Epithelial cell of esophagus (primary cell): ENCODE results near the gene NRP2.
A peak's percentile ranks its signal among the peaks of the same experiment; 100 is the strongest.

Experiments
- DNase-seq: peaks from one replicate; pipeline ENCODE4 v3.0.0; 2010; ENCODE audit warnings: low read depth
- H3K4me3 ChIP-seq: 2 replicates; pipeline ENCODE4 v1.5.1; 2011; ENCODE audit warnings: mild to moderate bottlenecking, low read length, control low read depth
- TF ChIP-seq, protein P1 (sequence below): IDR thresholded peaks from 2 replicates; pipeline ENCODE4 v1.5.1; 2011; ENCODE audit warnings: low read depth, mild to moderate bottlenecking, low read length, control low read depth, inconsistent platforms; ENCODE audit not compliant: insufficient read depth; ENCODE audit errors: missing control alignments

NRP2 gene, protein sequence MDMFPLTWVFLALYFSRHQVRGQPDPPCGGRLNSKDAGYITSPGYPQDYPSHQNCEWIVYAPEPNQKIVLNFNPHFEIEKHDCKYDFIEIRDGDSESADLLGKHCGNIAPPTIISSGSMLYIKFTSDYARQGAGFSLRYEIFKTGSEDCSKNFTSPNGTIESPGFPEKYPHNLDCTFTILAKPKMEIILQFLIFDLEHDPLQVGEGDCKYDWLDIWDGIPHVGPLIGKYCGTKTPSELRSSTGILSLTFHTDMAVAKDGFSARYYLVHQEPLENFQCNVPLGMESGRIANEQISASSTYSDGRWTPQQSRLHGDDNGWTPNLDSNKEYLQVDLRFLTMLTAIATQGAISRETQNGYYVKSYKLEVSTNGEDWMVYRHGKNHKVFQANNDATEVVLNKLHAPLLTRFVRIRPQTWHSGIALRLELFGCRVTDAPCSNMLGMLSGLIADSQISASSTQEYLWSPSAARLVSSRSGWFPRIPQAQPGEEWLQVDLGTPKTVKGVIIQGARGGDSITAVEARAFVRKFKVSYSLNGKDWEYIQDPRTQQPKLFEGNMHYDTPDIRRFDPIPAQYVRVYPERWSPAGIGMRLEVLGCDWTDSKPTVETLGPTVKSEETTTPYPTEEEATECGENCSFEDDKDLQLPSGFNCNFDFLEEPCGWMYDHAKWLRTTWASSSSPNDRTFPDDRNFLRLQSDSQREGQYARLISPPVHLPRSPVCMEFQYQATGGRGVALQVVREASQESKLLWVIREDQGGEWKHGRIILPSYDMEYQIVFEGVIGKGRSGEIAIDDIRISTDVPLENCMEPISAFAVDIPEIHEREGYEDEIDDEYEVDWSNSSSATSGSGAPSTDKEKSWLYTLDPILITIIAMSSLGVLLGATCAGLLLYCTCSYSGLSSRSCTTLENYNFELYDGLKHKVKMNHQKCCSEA

DNA sequence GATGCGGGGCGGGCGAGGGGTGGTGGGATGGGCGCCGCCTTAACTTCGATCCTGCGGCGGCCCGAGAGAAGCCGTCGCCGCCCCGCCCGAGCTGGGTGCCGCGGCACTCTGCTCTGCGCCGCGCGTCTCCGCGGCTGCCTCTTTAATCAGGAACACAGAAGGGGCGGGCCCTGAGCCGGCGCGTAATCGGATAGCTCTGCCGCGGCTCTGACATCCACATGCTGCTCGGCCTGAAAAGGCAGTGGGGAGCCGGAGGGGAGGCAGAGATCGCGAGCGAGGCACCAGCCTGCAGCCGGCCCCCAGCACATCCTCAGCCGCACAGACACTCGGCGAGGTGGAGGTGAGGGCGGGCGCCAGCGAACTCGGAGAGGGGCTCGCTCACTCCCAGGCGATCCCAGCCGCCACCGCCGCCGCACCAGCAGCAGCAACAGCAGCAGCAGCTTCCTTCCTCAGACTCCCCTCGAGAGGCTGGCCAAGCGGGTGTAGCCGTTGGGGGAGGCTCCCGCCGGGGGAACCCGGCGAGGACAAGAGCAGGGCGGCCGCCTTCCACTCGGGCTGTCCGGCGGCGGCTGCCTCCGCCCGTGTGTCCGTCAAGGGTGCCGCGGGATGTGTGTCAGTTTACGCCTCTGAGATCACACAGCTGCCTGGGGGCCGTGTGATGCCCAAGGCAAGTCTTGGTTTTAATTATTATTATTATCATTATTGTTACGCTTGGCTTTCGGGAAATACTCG, at the start of gene NRP2:
Gene NRP2 (plus strand): TSS at position 263 of the 732 bp plus-strand sequence. CDS start 790 bp downstream, outside the sequence.
- peak; percentile 90 for DNase-seq
- H3K4me3 ChIP-seq, result peak within 1 kb of the TSS; percentile 61

DNA sequence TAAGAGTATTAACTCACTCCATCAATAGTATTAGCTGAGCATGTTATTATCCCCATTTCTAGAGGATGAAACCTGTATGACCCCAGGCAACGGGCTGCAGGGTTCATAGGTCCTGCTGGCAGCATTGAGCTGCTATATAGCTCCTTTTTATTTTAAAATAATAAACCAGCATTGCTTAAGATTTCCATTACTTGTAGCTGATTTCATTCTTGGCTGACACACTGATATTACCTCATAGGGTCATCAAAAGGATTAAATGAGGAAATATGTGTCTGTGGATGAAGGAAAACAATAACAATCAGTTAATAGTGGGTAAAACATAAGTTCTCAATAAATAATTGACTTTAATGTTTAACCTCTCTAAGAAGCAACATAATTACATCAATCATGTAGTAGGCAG, 48.3 kb upstream of the NRP2 start:
- TF ChIP-seq, protein P1, sequence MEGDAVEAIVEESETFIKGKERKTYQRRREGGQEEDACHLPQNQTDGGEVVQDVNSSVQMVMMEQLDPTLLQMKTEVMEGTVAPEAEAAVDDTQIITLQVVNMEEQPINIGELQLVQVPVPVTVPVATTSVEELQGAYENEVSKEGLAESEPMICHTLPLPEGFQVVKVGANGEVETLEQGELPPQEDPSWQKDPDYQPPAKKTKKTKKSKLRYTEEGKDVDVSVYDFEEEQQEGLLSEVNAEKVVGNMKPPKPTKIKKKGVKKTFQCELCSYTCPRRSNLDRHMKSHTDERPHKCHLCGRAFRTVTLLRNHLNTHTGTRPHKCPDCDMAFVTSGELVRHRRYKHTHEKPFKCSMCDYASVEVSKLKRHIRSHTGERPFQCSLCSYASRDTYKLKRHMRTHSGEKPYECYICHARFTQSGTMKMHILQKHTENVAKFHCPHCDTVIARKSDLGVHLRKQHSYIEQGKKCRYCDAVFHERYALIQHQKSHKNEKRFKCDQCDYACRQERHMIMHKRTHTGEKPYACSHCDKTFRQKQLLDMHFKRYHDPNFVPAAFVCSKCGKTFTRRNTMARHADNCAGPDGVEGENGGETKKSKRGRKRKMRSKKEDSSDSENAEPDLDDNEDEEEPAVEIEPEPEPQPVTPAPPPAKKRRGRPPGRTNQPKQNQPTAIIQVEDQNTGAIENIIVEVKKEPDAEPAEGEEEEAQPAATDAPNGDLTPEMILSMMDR, result no peak
- no peak overlapping the region for H3K4me3 ChIP-seq
- peak; percentile 31 for DNase-seq

More for the DNA sequence above, at the start of gene NRP2:
- TF ChIP-seq, protein P1, result no peak

DNA sequence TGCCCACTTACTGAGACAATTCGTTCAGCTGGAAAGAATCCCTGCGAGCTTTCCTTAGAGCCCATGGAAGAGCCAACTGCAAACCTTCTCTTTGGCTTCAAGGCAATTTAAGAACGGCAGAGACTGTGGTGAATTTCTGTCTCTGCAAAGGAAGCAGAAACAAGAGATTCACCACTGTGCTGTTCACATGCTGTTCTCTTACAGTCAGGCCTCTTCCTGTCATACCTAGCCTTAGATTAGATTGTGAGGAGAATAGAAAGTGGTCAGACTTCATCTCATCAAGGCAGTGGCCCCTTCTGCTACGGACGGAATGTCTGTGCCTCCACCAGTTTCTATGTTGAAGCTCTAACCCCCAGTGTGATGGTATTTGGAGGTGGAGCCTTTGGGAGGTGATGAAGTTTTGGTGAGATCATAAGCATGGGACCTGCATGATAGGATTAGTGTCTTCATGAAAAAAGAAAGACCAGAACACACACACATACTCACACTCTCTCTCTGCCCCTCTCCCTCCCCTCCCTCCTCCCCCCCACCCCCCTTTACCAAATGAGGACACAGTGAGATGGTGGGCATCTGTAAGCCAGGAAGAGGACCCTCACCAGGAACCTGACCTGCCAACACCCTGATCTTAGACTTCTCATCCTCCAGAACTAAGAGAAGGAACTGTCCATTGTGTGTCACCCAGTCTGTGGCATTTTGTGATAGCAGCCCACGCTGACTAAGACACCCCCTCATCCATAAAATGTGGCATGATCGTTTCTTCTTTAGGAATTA, 45.6 kb upstream of the NRP2 start:
- no peak overlapping the region for H3K4me3 ChIP-seq
- no peak for DNase-seq
- TF ChIP-seq, protein P1, result no peak

DNA sequence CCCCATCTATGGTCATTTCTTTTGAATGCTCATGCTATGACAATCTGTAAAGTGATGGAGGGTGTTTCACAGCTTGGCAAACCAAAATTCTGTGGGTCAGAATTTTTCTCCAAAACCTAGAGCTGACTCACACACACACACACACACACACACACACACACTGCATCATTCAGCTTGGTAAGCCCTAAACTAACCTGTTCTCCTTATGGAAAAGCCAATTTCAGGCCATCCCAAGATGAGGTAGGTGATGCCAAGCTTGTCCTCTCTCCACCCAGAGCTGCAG, 45.0 kb upstream of the NRP2 start:
- TF ChIP-seq, protein P1, result no peak
- DNase-seq, result no peak
- H3K4me3 ChIP-seq, result no peak overlapping the region

DNA sequence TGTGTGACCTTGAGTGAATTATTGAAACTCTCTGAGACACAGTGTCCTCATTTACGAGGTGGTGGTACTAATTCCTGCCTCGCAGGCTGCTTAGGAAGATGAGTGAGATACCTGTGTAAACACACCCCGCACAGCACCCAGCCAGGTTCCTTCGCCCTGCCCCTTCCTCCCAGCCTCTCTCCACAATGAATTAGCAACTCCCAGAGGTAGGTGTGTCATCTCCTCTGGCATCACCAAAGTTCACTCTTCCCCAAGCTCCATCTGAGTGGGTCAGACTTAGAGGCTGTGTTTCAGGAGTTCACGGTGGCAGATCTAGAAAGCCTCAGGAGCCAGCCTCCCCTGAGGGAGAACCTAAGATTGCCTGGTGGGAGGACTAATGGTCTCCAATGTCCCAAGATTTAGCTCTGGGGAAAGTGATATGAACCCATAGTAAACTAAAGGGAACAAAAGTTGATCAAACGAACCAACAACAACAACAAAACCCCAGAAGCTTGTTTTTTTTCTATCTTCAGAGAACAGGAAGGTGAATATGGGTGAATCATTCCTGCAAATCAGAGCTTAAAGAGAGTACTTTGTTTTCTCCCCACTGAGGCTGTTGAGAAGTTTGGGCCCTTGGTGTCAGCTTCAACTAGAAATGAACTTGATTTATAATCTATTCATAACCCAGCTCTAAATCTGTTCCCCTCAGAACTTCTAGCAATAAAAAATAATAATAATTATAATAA, 44.4 kb upstream of the NRP2 start:
- H3K4me3 ChIP-seq, result no peak overlapping the region
- peak; percentile 63 for DNase-seq
- TF ChIP-seq, protein P1, result no peak
